GM23338 (cell line): ENCODE data around the gene ST3GAL6. TPM values are rescaled to one million over a fixed set of nuclear protein-coding genes. Genes with fewer than 3 reads are reported as not detected.

Experiments used
- ATAC-seq: fragments of 200-7000 bp; cut with Tn5 transposase; 3 replicates; pipeline ENCODE4 v1.9.1; 2020
- DNase-seq: peaks from one replicate; pipeline ENCODE4 v3.0.0-alpha.2; 2015; ENCODE audit warnings: low spot score
- H2AFZ ChIP-seq: fragments of 200-600 bp; sonication (generic); 2 replicates; pipeline ENCODE4 v1.8.0; 2016; ENCODE audit warnings: antibody characterized with exemption, mild to moderate bottlenecking, moderate library complexity
- H3F3A ChIP-seq: fragments of 200-600 bp; sonication (generic); replicated peaks from 2 replicates; pipeline ENCODE4 v1.8.0; 2017; ENCODE audit warnings: antibody characterized with exemption, mixed run types, low read depth
- H3K27ac ChIP-seq: fragments of 200-600 bp; sonication (generic); 2 replicates; pipeline ENCODE4 v1.6.1; 2016; ENCODE audit warnings: low read depth
- H3K27me3 ChIP-seq: fragments of 200-600 bp; sonication (generic); 2 replicates; pipeline ENCODE4 v1.8.0; 2016; ENCODE audit warnings: mild to moderate bottlenecking, mixed run types, moderate library complexity; ENCODE audit not compliant: insufficient read depth
- H3K36me3 ChIP-seq: fragments of 200-600 bp; sonication (generic); 2 replicates; pipeline ENCODE4 v1.8.0; 2016; ENCODE audit warnings: mild to moderate bottlenecking; ENCODE audit not compliant: insufficient read depth
- H3K4me1 ChIP-seq: fragments of 200-600 bp; sonication (generic); 2 replicates; pipeline ENCODE4 v1.8.0; 2016; ENCODE audit warnings: mild to moderate bottlenecking, moderate library complexity; ENCODE audit not compliant: insufficient read depth
- H3K4me2 ChIP-seq: fragments of 200-600 bp; sonication (generic); 2 replicates; pipeline ENCODE4 v1.7.1; 2017; ENCODE audit warnings: mixed run types
- H3K4me3 ChIP-seq: fragments of 200-600 bp; sonication (generic); 2 replicates; pipeline ENCODE4 v1.6.1; 2016; ENCODE audit warnings: mixed run types
- H3K79me2 ChIP-seq: fragments of 200-600 bp; sonication (generic); replicated peaks from 2 replicates; pipeline ENCODE4 v1.8.0; 2017; ENCODE audit warnings: mild to moderate bottlenecking; ENCODE audit not compliant: insufficient read depth
- H3K9me2 ChIP-seq: fragments of 200-600 bp; sonication (generic); 2 replicates; pipeline ENCODE4 v1.8.0; 2017; ENCODE audit not compliant: insufficient read depth
- H4K20me1 ChIP-seq: fragments of 200-600 bp; sonication (generic); replicated peaks from 2 replicates; pipeline ENCODE4 v1.8.0; 2017; ENCODE audit warnings: mild to moderate bottlenecking; ENCODE audit not compliant: insufficient read depth
- H3K27ac Mint-ChIP-seq: 2 replicates; pipeline ENCODE4 v1.8.0; 2020; ENCODE audit warnings: inconsistent platforms, mild to moderate bottlenecking, moderate library complexity, mixed read lengths
- H3K27me3 Mint-ChIP-seq: 3 replicates; pipeline ENCODE4 v1.8.0; 2022; ENCODE audit warnings: low read depth, mild to moderate bottlenecking, moderate library complexity, mixed read lengths, inconsistent platforms; ENCODE audit not compliant: insufficient read depth, poor library complexity
- H3K36me3 Mint-ChIP-seq: 3 replicates; pipeline ENCODE4 v1.8.0; 2021; ENCODE audit warnings: low read depth, mild to moderate bottlenecking, inconsistent platforms, moderate library complexity, mixed read lengths
- H3K4me1 Mint-ChIP-seq: 3 replicates; pipeline ENCODE4 v1.8.0; 2020; ENCODE audit warnings: mild to moderate bottlenecking, inconsistent platforms, mixed read lengths
- H3K4me3 Mint-ChIP-seq: 3 replicates; pipeline ENCODE4 v1.8.0; 2021; ENCODE audit warnings: moderate library complexity, mild to moderate bottlenecking, inconsistent platforms, mixed read lengths
- H3K9me3 Mint-ChIP-seq: 3 replicates; pipeline ENCODE4 v1.8.0; 2020; ENCODE audit warnings: moderate library complexity, mild to moderate bottlenecking, inconsistent platforms, mixed read lengths
- CREB1 ChIP-seq: fragments of 250-450 bp; sonication (Bioruptor Pico); IDR thresholded peaks from 2 replicates; pipeline ENCODE4 v1.5.0; 2020; ENCODE audit warnings: low read depth, mild to moderate bottlenecking, moderate library complexity
- EZH2 ChIP-seq: fragments of 200-600 bp; sonication (generic); IDR thresholded peaks from one replicate; pipeline ENCODE4 v1.8.0; 2017; ENCODE audit warnings: antibody characterized with exemption, mild to moderate bottlenecking, low read depth; ENCODE audit not compliant: unreplicated experiment
- EZH2phosphoT487 ChIP-seq: fragments of 200-600 bp; sonication (generic); IDR thresholded peaks from one replicate; pipeline ENCODE4 v1.8.1; 2018; ENCODE audit warnings: antibody characterized with exemption; ENCODE audit not compliant: unreplicated experiment
- JUNB ChIP-seq: IDR thresholded peaks from one replicate; pipeline ENCODE4 v1.6.1; 2016; ENCODE audit warnings: antibody characterized with exemption; ENCODE audit not compliant: unreplicated experiment
- NANOG ChIP-seq: IDR thresholded peaks from 2 replicates; pipeline ENCODE4 v1.6.1; 2016; ENCODE audit warnings: antibody characterized with exemption, borderline replicate concordance
- POLR2AphosphoS5 ChIP-seq: IDR thresholded peaks from 2 replicates; pipeline ENCODE4 v1.6.1; 2016; ENCODE audit warnings: antibody characterized with exemption, low read depth
- REST ChIP-seq: IDR thresholded peaks from one replicate; pipeline ENCODE4 v1.6.1; 2018; ENCODE audit warnings: antibody characterized with exemption; ENCODE audit not compliant: unreplicated experiment
- STAT1 ChIP-seq: IDR thresholded peaks from one replicate; pipeline ENCODE4 v1.6.1; 2016; ENCODE audit warnings: antibody characterized with exemption; ENCODE audit not compliant: unreplicated experiment
- ZNF114 ChIP-seq: fragments of 250-450 bp; sonication (Bioruptor Pico); IDR thresholded peaks from 2 replicates; pipeline ENCODE4 v1.5.0; 2020; ENCODE audit warnings: mild to moderate bottlenecking, moderate library complexity
- ZNF331 ChIP-seq: fragments of 250-450 bp; sonication (Bioruptor Pico); IDR thresholded peaks from 2 replicates; pipeline ENCODE4 v1.5.0; 2020; ENCODE audit warnings: low read depth, mild to moderate bottlenecking, moderate library complexity
- ZNF462 ChIP-seq: fragments of 250-450 bp; sonication (Bioruptor Pico); IDR thresholded peaks from 2 replicates; pipeline ENCODE4 v1.5.0; 2020; ENCODE audit warnings: mild to moderate bottlenecking, moderate library complexity
- polyA plus RNA-seq: library from polyadenylated mRNA; unstranded; fragments of >200 nt; fragmentation: Nextera tagmentation; extraction: Ambion mirVana; gene quantifications from 2 replicates; pipeline ENCODE4 v1.2.1, GENCODE V29; 2016
- total RNA-seq: library from RNA; depleted of rRNA; stranded (reverse); fragments of >200 nt; shearing (Covaris generic); gene quantifications from 2 replicates; pipeline ENCODE4 v1.2.3, GENCODE V29; 2014
- TF ChIP-seq, protein P1 (sequence below), 2 experiments: fragments of 200-600 bp in 1 of 2; sonication (generic) in 1 of 2; conservative IDR thresholded peaks; 2 replicates each; pipeline versions ENCODE4 v1.5.1 to v1.6.1; 2016 to 2017; ENCODE audit warnings: antibody characterized with exemption in 2 of 2, low read depth in 2 of 2, mild to moderate bottlenecking in 2 of 2, moderate library complexity in 1 of 2
- TF ChIP-seq, protein P2 (sequence below): IDR thresholded peaks from 2 replicates; pipeline ENCODE4 v1.6.1; 2016; ENCODE audit warnings: antibody characterized with exemption

Gene ST3GAL6
- total and polyA plus RNA-seq, 2 experiments from 2014 or later, result 4.7 to 8.1 TPM

GRCh38 chr3:98807011-98807410 lies 43.9 kb downstream of the ST3GAL6 start:
- TF ChIP-seq, protein P1, sequence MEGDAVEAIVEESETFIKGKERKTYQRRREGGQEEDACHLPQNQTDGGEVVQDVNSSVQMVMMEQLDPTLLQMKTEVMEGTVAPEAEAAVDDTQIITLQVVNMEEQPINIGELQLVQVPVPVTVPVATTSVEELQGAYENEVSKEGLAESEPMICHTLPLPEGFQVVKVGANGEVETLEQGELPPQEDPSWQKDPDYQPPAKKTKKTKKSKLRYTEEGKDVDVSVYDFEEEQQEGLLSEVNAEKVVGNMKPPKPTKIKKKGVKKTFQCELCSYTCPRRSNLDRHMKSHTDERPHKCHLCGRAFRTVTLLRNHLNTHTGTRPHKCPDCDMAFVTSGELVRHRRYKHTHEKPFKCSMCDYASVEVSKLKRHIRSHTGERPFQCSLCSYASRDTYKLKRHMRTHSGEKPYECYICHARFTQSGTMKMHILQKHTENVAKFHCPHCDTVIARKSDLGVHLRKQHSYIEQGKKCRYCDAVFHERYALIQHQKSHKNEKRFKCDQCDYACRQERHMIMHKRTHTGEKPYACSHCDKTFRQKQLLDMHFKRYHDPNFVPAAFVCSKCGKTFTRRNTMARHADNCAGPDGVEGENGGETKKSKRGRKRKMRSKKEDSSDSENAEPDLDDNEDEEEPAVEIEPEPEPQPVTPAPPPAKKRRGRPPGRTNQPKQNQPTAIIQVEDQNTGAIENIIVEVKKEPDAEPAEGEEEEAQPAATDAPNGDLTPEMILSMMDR (conservative IDR thresholded peaks at IDR 0.05; ENCODE audit: low read depth in 2 of 2), result no peak
- TF ChIP-seq NANOG (no peak), ZNF331 (no peak), JUNB (no peak), REST (no peak), EZH2phosphoT487 (no peak), ZNF462 (no peak), STAT1 (no peak), CREB1 (CRISPR knock-in tag) (no peak), EZH2 (no peak), POLR2AphosphoS5 (no peak), ZNF114 (CRISPR knock-in tag) (no peak)
- TF ChIP-seq, protein P2, sequence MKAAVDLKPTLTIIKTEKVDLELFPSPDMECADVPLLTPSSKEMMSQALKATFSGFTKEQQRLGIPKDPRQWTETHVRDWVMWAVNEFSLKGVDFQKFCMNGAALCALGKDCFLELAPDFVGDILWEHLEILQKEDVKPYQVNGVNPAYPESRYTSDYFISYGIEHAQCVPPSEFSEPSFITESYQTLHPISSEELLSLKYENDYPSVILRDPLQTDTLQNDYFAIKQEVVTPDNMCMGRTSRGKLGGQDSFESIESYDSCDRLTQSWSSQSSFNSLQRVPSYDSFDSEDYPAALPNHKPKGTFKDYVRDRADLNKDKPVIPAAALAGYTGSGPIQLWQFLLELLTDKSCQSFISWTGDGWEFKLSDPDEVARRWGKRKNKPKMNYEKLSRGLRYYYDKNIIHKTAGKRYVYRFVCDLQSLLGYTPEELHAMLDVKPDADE, result no peak
- DNase-seq (no peak), ATAC-seq (no peak)
- Mint-ChIP-seq H3K4me1 (no peaks in the 10 kb centered on the region), H3K36me3 (peaks cover 73% of the 10 kb centered on the region), H3K27me3 (no peaks in the 10 kb centered on the region), H3K4me3 (no peak overlapping the region), H3K27ac (no peak overlapping the region), H3K9me3 (no peaks in the 10 kb centered on the region; the same call in 1 of the 3 replicates)
- Histone ChIP-seq H3F3A (no peaks in the 10 kb centered on the region), H2AFZ (no peak overlapping the region), H3K4me3 (no peak overlapping the region), H3K79me2 (no peaks in the 10 kb centered on the region), H3K9me2 (no peaks in the 10 kb centered on the region), H4K20me1 (no peaks in the 10 kb centered on the region), H3K27me3 (no peaks in the 10 kb centered on the region), H3K27ac (no peak overlapping the region), H3K4me2 (no peak overlapping the region), H3K36me3 (peaks cover 30% of the 10 kb centered on the region), H3K4me1 (no peaks in the 10 kb centered on the region)
